ENCODE measurements around the gene CAPN10.

Gene CAPN10

DNA sequence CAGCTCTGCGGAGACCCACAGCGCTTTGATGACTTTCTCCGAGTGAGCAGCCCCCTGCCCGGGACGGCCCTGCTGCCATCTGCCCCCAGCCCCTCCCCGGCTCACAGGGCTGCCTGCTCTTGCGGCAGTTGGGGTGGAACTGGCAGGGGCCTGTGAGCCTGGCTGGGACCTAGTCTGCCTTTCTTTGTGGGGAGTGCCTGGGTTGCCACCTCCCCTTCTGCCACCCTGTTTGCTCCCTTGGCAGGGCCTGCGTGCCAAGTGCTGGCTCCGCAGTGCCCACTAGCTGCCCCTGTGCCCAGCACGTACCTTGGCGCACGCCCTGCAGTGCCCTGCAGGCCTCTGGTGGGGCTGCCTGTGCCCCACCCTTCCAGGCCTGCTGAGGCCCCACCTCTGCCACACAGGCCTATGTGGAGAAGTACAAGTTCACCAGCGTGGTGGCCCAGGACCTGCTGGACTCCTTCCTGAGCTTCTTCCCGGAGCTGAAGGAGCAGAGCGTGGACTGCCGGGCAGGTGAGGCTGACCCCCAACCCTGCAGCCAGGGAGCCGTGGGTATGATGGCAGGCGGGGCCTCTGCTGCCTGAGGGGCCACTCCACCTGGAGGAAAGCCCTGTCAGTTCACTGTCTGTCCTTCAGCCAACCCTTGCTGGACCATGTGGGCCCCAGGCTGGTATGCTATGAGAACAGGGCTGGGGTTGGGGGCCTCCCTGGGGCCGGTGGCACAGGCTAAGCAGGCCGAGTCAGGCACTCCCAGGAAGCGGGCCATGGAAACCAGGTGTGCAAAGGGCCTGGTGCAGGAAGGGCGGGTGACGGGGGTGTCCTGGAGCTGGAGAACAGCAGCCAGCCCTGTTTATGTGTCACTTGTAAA is 11.2 kb upstream of the CAPN10 start:
- no peak for DNase-seq (ENCODE audit: low read depth)
- H3K4me3 ChIP-seq (ENCODE audit: low read depth, low read length), result no peak overlapping the region
- TF ChIP-seq, protein P1, sequence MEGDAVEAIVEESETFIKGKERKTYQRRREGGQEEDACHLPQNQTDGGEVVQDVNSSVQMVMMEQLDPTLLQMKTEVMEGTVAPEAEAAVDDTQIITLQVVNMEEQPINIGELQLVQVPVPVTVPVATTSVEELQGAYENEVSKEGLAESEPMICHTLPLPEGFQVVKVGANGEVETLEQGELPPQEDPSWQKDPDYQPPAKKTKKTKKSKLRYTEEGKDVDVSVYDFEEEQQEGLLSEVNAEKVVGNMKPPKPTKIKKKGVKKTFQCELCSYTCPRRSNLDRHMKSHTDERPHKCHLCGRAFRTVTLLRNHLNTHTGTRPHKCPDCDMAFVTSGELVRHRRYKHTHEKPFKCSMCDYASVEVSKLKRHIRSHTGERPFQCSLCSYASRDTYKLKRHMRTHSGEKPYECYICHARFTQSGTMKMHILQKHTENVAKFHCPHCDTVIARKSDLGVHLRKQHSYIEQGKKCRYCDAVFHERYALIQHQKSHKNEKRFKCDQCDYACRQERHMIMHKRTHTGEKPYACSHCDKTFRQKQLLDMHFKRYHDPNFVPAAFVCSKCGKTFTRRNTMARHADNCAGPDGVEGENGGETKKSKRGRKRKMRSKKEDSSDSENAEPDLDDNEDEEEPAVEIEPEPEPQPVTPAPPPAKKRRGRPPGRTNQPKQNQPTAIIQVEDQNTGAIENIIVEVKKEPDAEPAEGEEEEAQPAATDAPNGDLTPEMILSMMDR (IDR thresholded peaks at IDR 0.05; ENCODE audit: low read depth, low read length, missing control alignments), result no peak
- in situ Hi-C loops (cut with HindIII; ENCODE audit: low sequenced_read_pairs), result no loop called here

DNA sequence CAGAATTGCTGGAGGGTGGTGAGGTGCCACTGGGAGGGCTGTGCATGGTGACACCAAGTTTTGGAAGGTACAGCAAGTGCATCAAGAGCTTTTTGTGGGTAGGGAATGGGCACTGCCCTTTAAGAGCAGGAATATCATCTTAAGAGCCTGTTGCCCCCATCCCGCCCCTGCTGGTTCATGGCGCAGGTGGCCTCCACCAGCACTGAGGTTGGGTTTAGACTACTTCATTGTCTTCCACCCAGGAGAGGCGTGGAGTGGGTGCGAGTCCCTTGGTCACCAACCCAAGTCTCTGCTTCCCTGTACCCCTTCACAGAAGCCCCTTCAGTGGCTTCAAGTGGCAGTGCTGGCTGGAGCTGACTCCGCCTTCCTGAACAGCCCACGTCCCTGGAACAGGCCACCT is 10.5 kb upstream of the CAPN10 start:
- no peak for DNase-seq (ENCODE audit: low read depth)
- in situ Hi-C loops (cut with HindIII; ENCODE audit: low sequenced_read_pairs), result no loop called here
- no peak overlapping the region for H3K4me3 ChIP-seq (ENCODE audit: low read depth, low read length)
- TF ChIP-seq, protein P1 (IDR thresholded peaks at IDR 0.05; ENCODE audit: low read depth, low read length, missing control alignments), result no peak

DNA sequence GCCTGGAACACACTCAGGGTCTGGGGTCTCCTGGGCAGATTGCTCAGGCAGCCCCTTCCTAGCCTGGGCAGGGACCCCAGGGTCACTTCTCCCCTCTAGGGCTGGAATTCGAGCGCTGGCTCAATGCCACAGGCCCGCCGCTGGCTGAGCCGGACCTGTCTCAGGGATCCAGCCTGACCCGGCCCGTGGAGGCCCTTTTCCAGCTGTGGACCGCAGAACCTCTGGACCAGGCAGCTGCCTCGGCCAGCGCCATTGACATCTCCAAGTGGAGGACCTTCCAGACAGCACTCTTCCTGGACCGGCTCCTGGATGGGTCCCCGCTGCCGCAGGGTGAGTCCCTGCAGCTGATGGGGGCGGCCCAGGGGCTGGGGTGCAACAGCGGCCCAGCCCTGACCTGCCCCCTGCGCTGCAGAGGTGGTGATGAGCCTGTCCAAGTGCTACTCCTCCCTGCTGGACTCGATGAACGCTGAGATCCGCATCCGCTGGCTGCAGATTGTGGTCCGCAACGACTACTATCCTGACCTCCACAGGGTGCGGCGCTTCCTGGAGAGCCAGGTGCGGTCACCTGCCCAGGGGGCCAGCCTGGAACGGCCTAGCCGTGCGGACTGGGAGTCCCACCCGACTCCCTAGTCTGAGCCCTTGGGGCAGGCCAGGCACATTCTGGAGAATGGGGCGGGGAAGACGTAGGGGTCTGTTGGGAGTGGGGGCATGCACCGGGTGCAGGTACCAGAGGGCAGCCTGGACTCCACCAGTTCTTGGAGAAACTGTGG is 9.9 kb upstream of the CAPN10 start:
- in situ Hi-C loops (cut with HindIII; ENCODE audit: low sequenced_read_pairs), result no loop called here
- TF ChIP-seq, protein P1 (IDR thresholded peaks at IDR 0.05; ENCODE audit: low read depth, low read length, missing control alignments), result no peak
- no peak overlapping the region for H3K4me3 ChIP-seq (ENCODE audit: low read depth, low read length)
- DNase-seq (ENCODE audit: low read depth), result no peak

DNA sequence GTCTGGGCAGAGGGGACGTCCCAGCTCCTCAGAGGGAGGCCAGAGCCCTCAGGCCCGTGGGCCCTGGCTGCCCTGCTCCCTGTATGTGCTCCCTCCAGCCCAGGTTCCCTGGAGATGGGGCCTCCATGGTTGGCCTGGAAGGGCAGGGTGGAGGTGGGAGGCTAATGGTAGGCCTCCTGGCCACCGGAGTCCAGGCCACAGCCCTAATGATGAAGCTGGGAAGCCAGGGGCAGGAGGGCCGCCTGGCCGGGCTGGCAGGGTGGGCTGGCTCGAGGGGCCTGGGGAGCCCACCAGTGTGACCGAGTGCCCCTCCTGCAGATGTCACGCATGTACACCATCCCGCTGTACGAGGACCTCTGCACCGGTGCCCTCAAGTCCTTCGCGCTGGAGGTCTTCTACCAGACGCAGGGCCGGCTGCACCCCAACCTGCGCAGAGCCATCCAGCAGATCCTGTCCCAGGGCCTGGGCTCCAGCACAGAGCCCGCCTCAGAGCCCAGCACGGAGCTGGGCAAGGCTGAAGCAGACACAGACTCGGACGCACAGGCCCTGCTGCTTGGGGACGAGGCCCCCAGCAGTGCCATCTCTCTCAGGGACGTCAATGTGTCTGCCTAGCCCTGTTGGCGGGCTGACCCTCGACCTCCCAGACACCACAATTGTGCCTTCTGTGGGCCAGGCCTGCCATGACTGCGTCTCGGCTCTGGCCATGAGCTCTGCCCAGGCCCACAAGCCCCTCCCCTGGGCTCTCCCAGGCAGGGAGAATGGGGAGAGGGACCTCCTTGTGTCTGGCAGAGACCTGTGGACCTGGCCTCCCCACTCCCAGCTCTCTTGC is 9.0 kb upstream of the CAPN10 start:
- DNase-seq (ENCODE audit: low read depth), result no peak
- no peak overlapping the region for H3K4me3 ChIP-seq (ENCODE audit: low read depth, low read length)
- TF ChIP-seq, protein P1 (IDR thresholded peaks at IDR 0.05; ENCODE audit: low read depth, low read length, missing control alignments), result no peak
- in situ Hi-C loops (cut with HindIII; ENCODE audit: low sequenced_read_pairs), result no loop called here

DNA sequence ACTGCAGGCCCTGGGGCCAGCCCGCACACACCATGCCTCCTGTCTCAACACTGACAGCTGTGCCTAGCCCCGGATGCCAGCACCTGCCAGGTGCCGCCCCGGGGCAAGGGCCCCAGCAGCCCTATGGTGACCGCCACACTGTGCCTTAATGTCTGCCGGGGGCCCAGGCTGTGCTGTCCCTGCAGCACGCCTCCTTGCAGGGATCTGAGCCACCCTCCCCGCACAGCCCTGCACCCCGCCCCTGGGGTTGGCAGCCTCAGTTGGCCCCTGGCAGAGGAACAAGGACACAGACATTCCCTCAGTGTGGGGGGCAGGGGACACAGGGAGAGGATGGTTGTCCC is 8.5 kb upstream of the CAPN10 start:
- no peak overlapping the region for H3K4me3 ChIP-seq (ENCODE audit: low read depth, low read length)
- DNase-seq (ENCODE audit: low read depth), result no peak
- TF ChIP-seq, protein P1 (IDR thresholded peaks at IDR 0.05; ENCODE audit: low read depth, low read length, missing control alignments), result no peak
- in situ Hi-C loops (cut with HindIII; ENCODE audit: low sequenced_read_pairs), result no loop called here

DNA sequence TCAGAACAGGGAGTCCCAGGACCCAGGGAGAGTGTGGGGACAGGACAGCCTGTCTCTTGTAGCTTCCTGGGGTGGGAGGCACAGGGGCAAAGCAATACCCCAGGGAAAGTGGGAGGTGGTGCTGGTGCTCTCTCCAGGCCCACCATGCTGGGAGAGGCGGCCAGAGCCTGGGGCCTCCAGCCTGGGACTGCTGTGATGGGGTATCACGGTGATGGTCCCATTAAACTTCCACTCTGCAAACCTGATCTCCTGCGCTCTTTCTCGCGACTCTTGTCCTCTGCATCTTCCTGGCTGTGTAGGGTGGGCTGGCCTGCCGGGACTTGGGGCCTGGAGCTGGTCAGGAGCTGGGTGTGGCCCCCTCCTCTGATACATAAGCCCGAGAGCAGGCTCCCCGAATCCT is 8.0 kb upstream of the CAPN10 start:
- in situ Hi-C loops (cut with HindIII; ENCODE audit: low sequenced_read_pairs), result no loop called here
- no peak overlapping the region for H3K4me3 ChIP-seq (ENCODE audit: low read depth, low read length)
- TF ChIP-seq, protein P1 (IDR thresholded peaks at IDR 0.05; ENCODE audit: low read depth, low read length, missing control alignments), result no peak
- DNase-seq (ENCODE audit: low read depth), result no peak

Data from astrocyte of the cerebellum (primary cell).